ENCODE results near the gene GAB1. TPM values are rescaled to one million over a fixed set of nuclear protein-coding genes. Genes with fewer than 3 reads are reported as not detected.

The GAB1 gene
- total RNA-seq, 4 donors from 2014 or later, result 25.7 to 37.6 (median 32.8) TPM

GRCh38 chr4:143435955-143436354 is 99.3 kb downstream of the GAB1 start:
- Histone ChIP-seq H3K9me3 (peaks cover 0 to 7% (median 0%) of the 10 kb centered on the region in 3 donors), H3K4me3 (no peak overlapping the region), H3K27ac (no peak overlapping the region), H3K36me3 (peaks cover 0 to 79% (median 7%) of the 10 kb centered on the region in 3 donors), H3K27me3 (no peaks in the 10 kb centered on the region), H3K4me1 (no peaks in the 10 kb centered on the region)
- WGBS, 2 donors, result 86 to 92% methylated on average over 1 of the region's 1 CpG
- no peak for DNase-seq
- intact Hi-C loops (cut with DNase I), result no loop called here
- TF ChIP-seq POLR2A (IDR thresholded peaks at IDR 0.05), result no peak
- TF ChIP-seq CTCF (IDR thresholded peaks at IDR 0.05), result no peak

GRCh38 chr4:143437476-143437875 is 100.8 kb downstream of the GAB1 start:
- intact Hi-C loops (cut with DNase I), result no loop called here
- WGBS, 2 donors, result 92 to 98% methylated on average over 3 of the region's 3 CpGs

GRCh38 chr4:143437937-143438336 is 101.3 kb downstream of the GAB1 start:
- H3K4me3 ChIP-seq, result no peak overlapping the region
- TF ChIP-seq POLR2A (IDR thresholded peaks at IDR 0.05) (no peak), CTCF (IDR thresholded peaks at IDR 0.05) (no peak)
- H3K4me1 ChIP-seq, result no peaks in the 10 kb centered on the region
- H3K36me3 ChIP-seq, result peaks cover 0 to 64% (median 7%) of the 10 kb centered on the region in 3 donors
- H3K27ac ChIP-seq, result no peak overlapping the region
- WGBS, 2 donors, result 78 to 83% methylated on average over 5 of the region's 5 CpGs
- no peak for DNase-seq
- no peaks in the 10 kb centered on the region for H3K27me3 ChIP-seq
- intact Hi-C loops (cut with DNase I), result no loop called here
- no peaks in the 10 kb centered on the region for H3K9me3 ChIP-seq

More at GRCh38 chr4:143437476-143437875, 100.8 kb downstream of the GAB1 start:
- no peaks in the 10 kb centered on the region for H3K9me3 ChIP-seq
- peaks cover 0 to 65% (median 7%) of the 10 kb centered on the region in 3 donors for H3K36me3 ChIP-seq
- H3K4me3 ChIP-seq, result no peak overlapping the region
- no peaks in the 10 kb centered on the region for H3K27me3 ChIP-seq
- TF ChIP-seq POLR2A (IDR thresholded peaks at IDR 0.05) (no peak), CTCF (IDR thresholded peaks at IDR 0.05) (no peak)
- H3K4me1 ChIP-seq, result no peaks in the 10 kb centered on the region
- DNase-seq, result no peak
- no peak overlapping the region for H3K27ac ChIP-seq

- no peak overlapping the region for H3K4me3 ChIP-seq
- intact Hi-C loops (cut with DNase I), result no loop called here
- no peaks in the 10 kb centered on the region for H3K27me3 ChIP-seq
- no peak for TF ChIP-seq POLR2A (IDR thresholded peaks at IDR 0.05)
- TF ChIP-seq CTCF (IDR thresholded peaks at IDR 0.05), result no peak
- no peak for DNase-seq
- 75 to 90% methylated on average over 2 of the region's 2 CpGs for WGBS, 2 donors
- no peaks in the 10 kb centered on the region for H3K9me3 ChIP-seq
- H3K36me3 ChIP-seq, result peaks cover 0 to 57% (median 7%) of the 10 kb centered on the region in 3 donors
- no peaks in the 10 kb centered on the region for H3K4me1 ChIP-seq
- no peak overlapping the region for H3K27ac ChIP-seq
Measured at GRCh38 chr4:143438710-143439109, 102.0 kb downstream of the GAB1 start.

- intact Hi-C loops (cut with DNase I), result no loop called here
- TF ChIP-seq CTCF (IDR thresholded peaks at IDR 0.05) (no peak), POLR2A (IDR thresholded peaks at IDR 0.05) (no peak)
- no peaks in the 10 kb centered on the region for H3K9me3 ChIP-seq
- no peak overlapping the region for H3K27ac ChIP-seq
- no peaks in the 10 kb centered on the region for H3K27me3 ChIP-seq
- no peak for DNase-seq
- no peaks in the 10 kb centered on the region for H3K4me1 ChIP-seq
- H3K36me3 ChIP-seq, result peaks cover 0 to 51% (median 7%) of the 10 kb centered on the region in 3 donors
- H3K4me3 ChIP-seq, result no peak overlapping the region
Measured at GRCh38 chr4:143441109-143441508, 104.4 kb downstream of the GAB1 start.

All from esophagus squamous epithelium (tissue), 5 donors.